Kidney (tissue), 14 donors: ENCODE results near the gene COG4. TPM values are rescaled to one million over a fixed set of nuclear protein-coding genes. Genes with fewer than 3 reads are reported as not detected.

Source experiments
- DNase-seq, 5 donors: peaks; one replicate each; pipeline ENCODE4 v3.0.0-alpha.2; 2013 to 2020
- FAIRE-seq: peaks from 2 replicates; lab custom pipeline; 2012; peaks lifted over from hg19 to GRCh38; lab: Jason Lieb, UNC
- H3K27ac ChIP-seq, 2 donors: one replicate each; pipeline ENCODE4 v1.7.0; 2013; ENCODE audit warnings: low read depth in 2 of 2, low read length in 2 of 2, inconsistent platforms in 1 of 2
- H3K27me3 ChIP-seq: one replicate; pipeline ENCODE4 v1.7.1; 2013; ENCODE audit warnings: low read length, inconsistent platforms; ENCODE audit not compliant: control insufficient read depth, insufficient read depth
- H3K36me3 ChIP-seq, 3 donors: one replicate each; pipeline versions ENCODE4 v1.7.0 to v1.7.1; 2013; ENCODE audit warnings: low read length in 3 of 3, control low read depth in 1 of 3, inconsistent platforms in 1 of 3; ENCODE audit not compliant: insufficient read depth in 3 of 3, control insufficient read depth in 2 of 3
- H3K4me1 ChIP-seq, 3 donors: one replicate each; pipeline versions ENCODE4 v1.7.0 to v1.7.1; 2013; ENCODE audit warnings: low read length in 3 of 3, inconsistent platforms in 1 of 3, low read depth in 1 of 3; ENCODE audit not compliant: control insufficient read depth in 2 of 3, insufficient read depth in 2 of 3
- H3K4me3 ChIP-seq, 3 donors: one replicate each; pipeline versions ENCODE4 v1.7.0 to v1.8.1; 2013; ENCODE audit warnings: low read length in 3 of 3, control low read depth in 1 of 3, inconsistent platforms in 1 of 3
- H3K9ac ChIP-seq, 3 donors: one replicate each; pipeline versions ENCODE4 v1.7.0 to v1.7.1; 2013; ENCODE audit warnings: low read length in 3 of 3, control low read depth in 1 of 3, inconsistent platforms in 1 of 3
- H3K9me3 ChIP-seq, 3 donors: one replicate each; pipeline versions ENCODE4 v1.7.0 to v1.7.1; 2013; ENCODE audit warnings: low read length in 3 of 3, control low read depth in 1 of 3, inconsistent platforms in 1 of 3; ENCODE audit not compliant: control insufficient read depth in 2 of 3, insufficient read depth in 1 of 3
- CTCF ChIP-seq: IDR thresholded peaks from 3 replicates; pipeline ENCODE4 v1.5.1; 2012; ENCODE audit warnings: mild to moderate bottlenecking, moderate library complexity, borderline replicate concordance; ENCODE audit not compliant: insufficient read depth; ENCODE audit errors: extremely low read depth
- intact Hi-C: fragments of 100-400 bp; cut with DNase I; formaldehyde crosslinking; loops from one replicate; pipeline ENCODE4 v1.11.1; 2022
- polyA plus RNA-seq: library from polyadenylated mRNA; stranded (reverse); fragments of 350-450 nt; fragmentation: Illumina TruSeq; extraction: RNeasy Lipid Tissue Mini Kit (QIAGEN cat#74804); gene quantifications from one replicate; pipeline ENCODE4 v1.2.3, GENCODE V29; 2014; ENCODE audit warnings: low read depth, low replicate concordance; ENCODE audit not compliant: insufficient read depth
- total RNA-seq: library from RNA; stranded (reverse); fragmentation: NEBNext Ultra II Directional; extraction: Animal tissue kit (Norgen Biotek cat#: 25700); gene quantifications from one replicate; pipeline ENCODE4 v1.2.1, GENCODE V29; 2021
- donor health status: control.
- donor health status: control.
- donor health status: control.
- donor health status: control.
- donor health status: control.
- donor health status: DM: yes; HTN: yes; CAD: no.
- donor health status: Normal renal cell carcinoma (clear cell type).

COG4 gene
- total and polyA plus RNA-seq, 2 donors from 2014 or later: 42.9 to 69.7 TPM

- DNase-seq (no peak), FAIRE-seq (no peak)
- Histone ChIP-seq H3K9ac (no peak overlapping the region), H3K9me3 (no peaks in the 10 kb centered on the region), H3K27ac (no peak overlapping the region), H3K4me1 (no peaks in the 10 kb centered on the region), H3K27me3 (no peaks in the 10 kb centered on the region), H3K36me3 (peaks cover 3 to 60% (median 36%) of the 10 kb centered on the region in 3 donors), H3K4me3 (no peak overlapping the region)
- intact Hi-C loops: no loop called here
- TF ChIP-seq CTCF: no peak
Observed at GRCh38 chr16:70493802-70494201, 29.6 kb downstream of the COG4 start.

GRCh38 chr16:70490261-70490660, 33.1 kb downstream of the COG4 start:
- no peak for FAIRE-seq
- peak in 1 of 5 donors; percentile 15 for DNase-seq
- no peak for TF ChIP-seq CTCF
- Histone ChIP-seq H3K27me3 (no peaks in the 10 kb centered on the region), H3K4me1 (no peaks in the 10 kb centered on the region), H3K27ac (no peak overlapping the region), H3K4me3 (no peak overlapping the region), H3K9ac (no peak overlapping the region), H3K36me3 (peaks cover 0 to 31% (median 19%) of the 10 kb centered on the region in 3 donors), H3K9me3 (no peaks in the 10 kb centered on the region)
- intact Hi-C loops: no loop called here

- no peak for TF ChIP-seq CTCF
Observed at GRCh38 chr16:70484867-70485266, 38.5 kb downstream of the COG4 start.

GRCh38 chr16:70483426-70483825, 39.9 kb downstream of the COG4 start:
- intact Hi-C loops: no loop called here
- H3K36me3 ChIP-seq: peaks cover 0 to 35% (median 14%) of the 10 kb centered on the region in 3 donors
- FAIRE-seq: no peak

More at GRCh38 chr16:70484867-70485266, 38.5 kb downstream of the COG4 start:
- Histone ChIP-seq H3K4me3 (no peak overlapping the region), H3K27ac (no peak overlapping the region), H3K36me3 (peaks cover 0 to 31% (median 14%) of the 10 kb centered on the region in 3 donors), H3K4me1 (no peaks in the 10 kb centered on the region), H3K9me3 (no peaks in the 10 kb centered on the region), H3K27me3 (no peaks in the 10 kb centered on the region), H3K9ac (no peak overlapping the region)
- DNase-seq: no peak
- intact Hi-C loops: no loop called here
- no peak for FAIRE-seq

More at GRCh38 chr16:70483426-70483825, 39.9 kb downstream of the COG4 start:
- no peak overlapping the region for H3K27ac ChIP-seq
- no peak for DNase-seq
- no peaks in the 10 kb centered on the region for H3K27me3 ChIP-seq
- no peaks in the 10 kb centered on the region for H3K4me1 ChIP-seq
- TF ChIP-seq CTCF: no peak
- no peak overlapping the region for H3K4me3 ChIP-seq
- H3K9me3 ChIP-seq: no peaks in the 10 kb centered on the region
- no peak overlapping the region for H3K9ac ChIP-seq
